ENCODE measurements around the gene TARBP2. TPM values are rescaled to one million over a fixed set of nuclear protein-coding genes. Genes with fewer than 3 reads are reported as not detected.

The TARBP2 gene
- total and polyA plus RNA-seq, 8 donors = 22.6 to 36.5 (median 28.6) TPM; not detected in 1

GRCh38 chr12:53461059-53461458 lies 40.0 kb upstream of the TARBP2 start:
- DNase-seq = no peak
- WGBS, 5 donors = 68 to 82% (median 73%) methylated on average over 3 of the region's 3 CpGs
- intact Hi-C loops (cut with DNase I; ENCODE audit: low total_unique reads) = loop anchor here (10.0 kb wide), 1 partner anchor 54 kb away; no protein-coding TSS in a partner anchor

DNA sequence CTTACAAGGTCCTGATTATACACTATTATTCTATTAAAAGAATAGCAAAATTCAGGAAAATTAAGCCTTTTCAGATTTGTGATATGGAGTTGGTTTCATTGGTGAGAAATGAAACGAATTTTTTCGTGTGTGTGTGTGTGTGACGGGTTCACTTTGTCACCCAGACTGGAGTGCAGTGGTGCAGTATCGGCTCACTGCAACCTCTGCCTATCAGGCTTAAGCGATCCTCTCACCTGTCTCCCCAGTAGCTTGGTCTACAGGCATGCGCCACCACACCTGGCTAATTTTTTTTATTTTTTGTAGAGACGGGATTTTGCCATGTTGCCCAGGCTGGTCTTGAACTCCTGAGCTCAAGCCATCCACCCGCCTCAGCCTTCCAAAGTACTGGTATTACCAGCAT lies 39.5 kb upstream of the TARBP2 start:
- H3K27ac ChIP-seq = no peak overlapping the region
- H3K27me3 ChIP-seq = no peaks in the 10 kb centered on the region
- H3K36me3 ChIP-seq = peaks cover 100% of the 10 kb centered on the region in 4 donors
- H3K4me3 ChIP-seq = no peak overlapping the region
- TF ChIP-seq CTCF (IDR thresholded peaks at IDR 0.05) (no peak), POLR2AphosphoS5 (IDR thresholded peaks at IDR 0.05) (no peak), EP300 (IDR thresholded peaks at IDR 0.05) (no peak), POLR2A (IDR thresholded peaks at IDR 0.05) (no peak)
- 70 to 82% (median 73%) methylated on average over 8 of the region's 8 CpGs for WGBS, 5 donors
- H3K9me3 ChIP-seq = no peaks in the 10 kb centered on the region
- intact Hi-C loops (cut with DNase I; ENCODE audit: low total_unique reads) = loop anchor here (10.0 kb wide), 1 partner anchor 53 kb away; no protein-coding TSS in a partner anchor
- DNase-seq = no peak
- H3K4me1 ChIP-seq = peaks cover 16 to 92% (median 49%) of the 10 kb centered on the region in 4 donors

More at GRCh38 chr12:53461059-53461458, 40.0 kb upstream of the TARBP2 start:
- H3K27me3 ChIP-seq = no peaks in the 10 kb centered on the region
- no peaks in the 10 kb centered on the region for H3K9me3 ChIP-seq
- H3K4me3 ChIP-seq = no peak overlapping the region
- TF ChIP-seq POLR2A (IDR thresholded peaks at IDR 0.05) = peak in 1 of 4 donors; percentile 21
- no peak for TF ChIP-seq EP300 (IDR thresholded peaks at IDR 0.05)
- H3K4me1 ChIP-seq = peaks cover 16 to 92% (median 51%) of the 10 kb centered on the region in 4 donors
- peaks cover 100% of the 10 kb centered on the region in 4 donors for H3K36me3 ChIP-seq
- H3K27ac ChIP-seq = peak overlapping the region in 1 of 5 donors; percentile 11

DNA sequence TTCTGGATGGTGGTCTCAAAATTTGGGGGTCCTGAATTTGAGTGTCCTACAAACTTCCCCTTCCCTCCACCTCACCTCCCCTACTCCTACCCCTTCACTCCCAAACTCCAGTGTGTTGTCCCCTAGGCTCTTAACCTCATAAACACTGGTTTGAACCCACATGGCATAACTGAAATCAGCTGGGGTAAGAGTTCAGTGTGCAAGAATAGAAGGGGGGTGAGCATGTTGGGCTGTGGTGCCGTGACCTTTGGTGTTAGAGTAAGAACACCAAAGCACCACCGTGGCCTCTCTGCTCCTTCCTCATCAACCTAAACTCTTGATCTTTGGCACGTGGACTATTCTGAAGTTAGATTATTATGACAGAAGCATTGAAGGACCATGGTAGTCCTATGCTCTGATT lies 38.1 kb upstream of the TARBP2 start:
- Histone ChIP-seq H3K9me3 (no peaks in the 10 kb centered on the region), H3K4me1 (peaks cover 16 to 82% (median 46%) of the 10 kb centered on the region in 4 donors), H3K36me3 (peaks cover 100% of the 10 kb centered on the region in 4 donors), H3K27me3 (no peaks in the 10 kb centered on the region), H3K4me3 (no peak overlapping the region), H3K27ac (peak overlapping the region in 2 of 5 donors; percentile 14 to 20)
- 43 to 61% (median 44%) methylated on average over 3 of the region's 3 CpGs for WGBS, 5 donors
- no peak for TF ChIP-seq CTCF (IDR thresholded peaks at IDR 0.05)
- no peak for TF ChIP-seq POLR2AphosphoS5 (IDR thresholded peaks at IDR 0.05)
- TF ChIP-seq EP300 (IDR thresholded peaks at IDR 0.05) = no peak
- intact Hi-C loops (cut with DNase I; ENCODE audit: low total_unique reads) = loop anchor here (10.0 kb wide), 1 partner anchor 52 kb away; no protein-coding TSS in a partner anchor
- no peak for DNase-seq

- WGBS, 5 donors = 40 to 56% (median 43%) methylated on average over 5 of the region's 5 CpGs
- peaks cover 100% of the 10 kb centered on the region in 4 donors for H3K36me3 ChIP-seq
- H3K4me3 ChIP-seq = no peak overlapping the region
- intact Hi-C loops (cut with DNase I; ENCODE audit: low total_unique reads) = loop anchor here (10.0 kb wide), 1 partner anchor 51 kb away; no protein-coding TSS in a partner anchor
- H3K4me1 ChIP-seq = peaks cover 16 to 80% (median 46%) of the 10 kb centered on the region in 4 donors
- TF ChIP-seq POLR2AphosphoS5 (IDR thresholded peaks at IDR 0.05) (no peak), CTCF (IDR thresholded peaks at IDR 0.05) (no peak), EP300 (IDR thresholded peaks at IDR 0.05) (no peak), POLR2A (IDR thresholded peaks at IDR 0.05) (no peak)
- H3K27me3 ChIP-seq = no peaks in the 10 kb centered on the region
- no peak for DNase-seq
- peak overlapping the region in 1 of 5 donors; percentile 13 for H3K27ac ChIP-seq
- no peaks in the 10 kb centered on the region for H3K9me3 ChIP-seq
These were observed 37.1 kb upstream of the TARBP2 start for GRCh38 chr12:53463802-53464560.
